Mesodermal cell (in vitro differentiated cells): ENCODE measurements around the gene TIMD4.

Experiments
- H3K27ac ChIP-seq: 2 replicates; pipeline ENCODE4 v1.7.0; 2013; ENCODE audit warnings: mild to moderate bottlenecking, low read depth, low read length, moderate library complexity; ENCODE audit not compliant: severe bottlenecking
- H3K36me3 ChIP-seq: 2 replicates; pipeline ENCODE4 v1.7.1; 2013; ENCODE audit warnings: mild to moderate bottlenecking, low read length, moderate library complexity; ENCODE audit not compliant: control insufficient read depth, insufficient read depth
- H3K4me1 ChIP-seq: one replicate; pipeline ENCODE4 v1.7.1; 2013; ENCODE audit warnings: mild to moderate bottlenecking, low read length; ENCODE audit not compliant: insufficient read depth, control insufficient read depth, poor library complexity, severe bottlenecking
- H3K4me3 ChIP-seq: 2 replicates; pipeline ENCODE4 v1.7.0; 2013; ENCODE audit warnings: low read length, control low read depth, mild to moderate bottlenecking; ENCODE audit not compliant: insufficient read depth, poor library complexity, severe bottlenecking; ENCODE audit errors: extremely low read depth
- H3K9me3 ChIP-seq: 2 replicates; pipeline ENCODE4 v1.7.1; 2013; ENCODE audit warnings: mild to moderate bottlenecking, low read length, moderate library complexity; ENCODE audit not compliant: control insufficient read depth
- WGBS, 2 experiments: methylation state at CpG; one replicate each; pipeline ENCODE4 v1.1.5; 2013; ENCODE audit warnings: missing lambda C conversion rate in 2 of 2; ENCODE audit not compliant: insufficient coverage in 2 of 2; 5-methylcytosine and 5-hydroxymethylcytosine counted together

The TIMD4 gene

GRCh38 chr5:156922207-156922792, 40.7 kb downstream of the TIMD4 start:
- Histone ChIP-seq H3K36me3 (no peaks in the 10 kb centered on the region), H3K9me3 (no peaks in the 10 kb centered on the region), H3K4me1 (no peaks in the 10 kb centered on the region), H3K4me3 (no peak overlapping the region), H3K27ac (no peak overlapping the region)
- WGBS, 2 experiments: 88 to 100% methylated on average over 1 to 2 of the region's 3 CpGs

- H3K4me1 ChIP-seq: no peaks in the 10 kb centered on the region
- no peaks in the 10 kb centered on the region for H3K9me3 ChIP-seq
- WGBS, 2 experiments: 83 to 93% methylated on average over 2 of the region's 3 CpGs
- H3K4me3 ChIP-seq: no peak overlapping the region
- no peaks in the 10 kb centered on the region for H3K36me3 ChIP-seq
- H3K27ac ChIP-seq: no peak overlapping the region
Observed at GRCh38 chr5:156920861-156921431, 42.1 kb downstream of the TIMD4 start.

- H3K9me3 ChIP-seq: no peaks in the 10 kb centered on the region
- 86 to 89% methylated on average over 6 to 7 of the region's 7 CpGs for WGBS, 2 experiments
- H3K27ac ChIP-seq: no peak overlapping the region
- H3K36me3 ChIP-seq: no peaks in the 10 kb centered on the region
- H3K4me3 ChIP-seq: no peak overlapping the region
- no peaks in the 10 kb centered on the region for H3K4me1 ChIP-seq
Observed at GRCh38 chr5:156920042-156920860, 42.8 kb downstream of the TIMD4 start.

GRCh38 chr5:156918311-156918845, 44.6 kb downstream of the TIMD4 start:
- Histone ChIP-seq H3K4me3 (no peak overlapping the region), H3K27ac (no peak overlapping the region), H3K4me1 (peaks cover 6% of the 10 kb centered on the region), H3K36me3 (no peaks in the 10 kb centered on the region), H3K9me3 (no peaks in the 10 kb centered on the region)
- WGBS, 2 experiments: 90 to 95% methylated on average over 7 to 8 of the region's 8 CpGs

GRCh38 chr5:156914371-156914737, 48.7 kb downstream of the TIMD4 start:
- Histone ChIP-seq H3K4me3 (no peak overlapping the region), H3K4me1 (peaks cover 6% of the 10 kb centered on the region), H3K9me3 (no peaks in the 10 kb centered on the region), H3K27ac (no peak overlapping the region), H3K36me3 (no peaks in the 10 kb centered on the region)
- WGBS, 2 experiments: 80 to 83% methylated on average over 1 to 2 of the region's 2 CpGs

DNA sequence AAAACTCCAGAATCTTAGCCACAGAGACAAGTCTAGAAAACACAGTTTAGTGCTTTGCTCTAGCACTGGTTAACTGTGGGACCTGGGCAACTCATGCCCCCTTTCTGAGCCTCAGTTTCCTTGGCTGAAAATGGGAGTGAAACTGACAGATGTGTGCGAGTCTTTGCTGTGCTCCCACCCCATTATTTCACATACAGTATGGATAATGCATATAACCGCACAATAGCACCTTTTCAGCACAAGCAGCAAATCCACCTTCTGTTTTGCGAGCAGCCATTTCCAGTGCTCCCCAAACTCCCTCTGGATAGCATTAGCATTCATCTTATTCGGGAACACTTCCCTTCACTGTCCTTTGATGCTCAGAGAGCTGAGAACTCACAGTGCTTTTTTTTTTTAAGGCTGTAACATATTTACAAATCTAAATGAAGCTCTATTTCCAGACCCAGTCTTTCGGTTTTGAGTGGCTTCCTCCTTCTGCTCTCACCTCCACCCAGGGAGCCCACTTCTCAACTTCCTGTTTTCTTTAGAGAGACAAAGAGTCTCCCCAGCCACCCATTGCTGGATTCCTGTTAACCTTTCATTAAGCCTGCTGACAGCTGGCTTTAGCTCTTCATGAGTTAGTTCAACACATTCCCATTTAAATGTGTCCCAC, 49.2 kb downstream of the TIMD4 start:
- no peak overlapping the region for H3K4me3 ChIP-seq
- 44 to 60% methylated on average over 5 of the region's 5 CpGs for WGBS, 2 experiments
- no peaks in the 10 kb centered on the region for H3K36me3 ChIP-seq
- peaks cover 6% of the 10 kb centered on the region for H3K4me1 ChIP-seq
- peak overlapping the region; percentile 25 for H3K27ac ChIP-seq
- no peaks in the 10 kb centered on the region for H3K9me3 ChIP-seq

GRCh38 chr5:156913355-156913718, 49.7 kb downstream of the TIMD4 start:
- H3K4me3 ChIP-seq: no peak overlapping the region
- 87 to 100% methylated on average over 1 to 3 of the region's 3 CpGs for WGBS, 2 experiments

DNA sequence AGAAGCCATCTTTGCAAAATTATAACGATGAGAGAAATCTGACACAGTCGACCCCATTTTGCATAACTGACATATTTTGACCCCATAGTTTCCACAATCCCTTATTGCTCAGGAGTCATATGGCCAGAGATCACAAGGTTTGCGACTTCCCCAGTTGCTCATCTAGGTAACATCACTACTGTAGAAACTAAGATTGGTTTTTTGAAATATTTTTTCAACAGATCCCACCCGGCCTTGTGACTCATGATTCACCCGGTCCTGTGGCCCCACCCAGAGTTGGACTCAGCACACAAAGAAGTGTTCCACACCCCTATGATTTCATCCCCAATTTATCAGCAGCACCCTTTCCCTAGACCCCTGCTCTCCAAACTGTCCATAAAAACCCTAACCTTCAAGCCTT, 50.2 kb downstream of the TIMD4 start:
- no peaks in the 10 kb centered on the region for H3K36me3 ChIP-seq
- no peaks in the 10 kb centered on the region for H3K9me3 ChIP-seq
- peaks cover 6% of the 10 kb centered on the region for H3K4me1 ChIP-seq
- 92 to 93% methylated on average over 2 to 4 of the region's 5 CpGs for WGBS, 2 experiments
- no peak overlapping the region for H3K4me3 ChIP-seq
- H3K27ac ChIP-seq: no peak overlapping the region

More at GRCh38 chr5:156913355-156913718, 49.7 kb downstream of the TIMD4 start:
- no peak overlapping the region for H3K27ac ChIP-seq
- peaks cover 6% of the 10 kb centered on the region for H3K4me1 ChIP-seq
- no peaks in the 10 kb centered on the region for H3K9me3 ChIP-seq
- no peaks in the 10 kb centered on the region for H3K36me3 ChIP-seq

DNA sequence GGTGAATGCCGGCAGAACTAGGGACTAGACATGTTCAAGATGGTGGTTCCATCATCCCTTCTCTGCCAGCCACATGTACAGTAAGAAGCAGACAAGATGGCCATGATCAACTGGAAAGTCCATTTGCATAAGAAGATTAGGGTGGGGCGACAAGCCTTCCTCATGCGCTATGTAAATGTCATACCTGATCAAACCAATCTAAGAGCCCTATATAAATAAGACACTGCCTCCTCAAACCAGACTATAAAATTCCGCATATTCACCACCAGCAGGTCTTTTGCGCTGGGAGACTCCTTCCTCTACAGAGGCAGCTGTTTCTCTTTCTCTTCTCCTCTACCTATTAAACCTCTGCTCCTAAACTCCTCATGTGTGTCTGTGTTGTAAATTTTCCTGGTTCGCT, 53.8 kb downstream of the TIMD4 start:
- Histone ChIP-seq H3K9me3 (no peaks in the 10 kb centered on the region), H3K27ac (no peak overlapping the region), H3K4me3 (no peak overlapping the region), H3K4me1 (peaks cover 5% of the 10 kb centered on the region), H3K36me3 (no peaks in the 10 kb centered on the region)
- 86 to 97% methylated on average over 3 to 5 of the region's 6 CpGs for WGBS, 2 experiments

- WGBS, 2 experiments: 88 to 93% methylated on average over 6 of the region's 6 CpGs
- Histone ChIP-seq H3K9me3 (no peaks in the 10 kb centered on the region), H3K4me3 (no peak overlapping the region), H3K27ac (no peak overlapping the region), H3K36me3 (no peaks in the 10 kb centered on the region), H3K4me1 (no peaks in the 10 kb centered on the region)
Observed at GRCh38 chr5:156907667-156908066, 55.4 kb downstream of the TIMD4 start.
